NCI-H1930 (cell line): ENCODE results near the gene GATA5.

Source experiments
- DNase-seq, 2 experiments: peaks; one replicate each; lab custom pipeline; 2025; lab: John Stamatoyannopoulos, UW

Gene GATA5

DNA sequence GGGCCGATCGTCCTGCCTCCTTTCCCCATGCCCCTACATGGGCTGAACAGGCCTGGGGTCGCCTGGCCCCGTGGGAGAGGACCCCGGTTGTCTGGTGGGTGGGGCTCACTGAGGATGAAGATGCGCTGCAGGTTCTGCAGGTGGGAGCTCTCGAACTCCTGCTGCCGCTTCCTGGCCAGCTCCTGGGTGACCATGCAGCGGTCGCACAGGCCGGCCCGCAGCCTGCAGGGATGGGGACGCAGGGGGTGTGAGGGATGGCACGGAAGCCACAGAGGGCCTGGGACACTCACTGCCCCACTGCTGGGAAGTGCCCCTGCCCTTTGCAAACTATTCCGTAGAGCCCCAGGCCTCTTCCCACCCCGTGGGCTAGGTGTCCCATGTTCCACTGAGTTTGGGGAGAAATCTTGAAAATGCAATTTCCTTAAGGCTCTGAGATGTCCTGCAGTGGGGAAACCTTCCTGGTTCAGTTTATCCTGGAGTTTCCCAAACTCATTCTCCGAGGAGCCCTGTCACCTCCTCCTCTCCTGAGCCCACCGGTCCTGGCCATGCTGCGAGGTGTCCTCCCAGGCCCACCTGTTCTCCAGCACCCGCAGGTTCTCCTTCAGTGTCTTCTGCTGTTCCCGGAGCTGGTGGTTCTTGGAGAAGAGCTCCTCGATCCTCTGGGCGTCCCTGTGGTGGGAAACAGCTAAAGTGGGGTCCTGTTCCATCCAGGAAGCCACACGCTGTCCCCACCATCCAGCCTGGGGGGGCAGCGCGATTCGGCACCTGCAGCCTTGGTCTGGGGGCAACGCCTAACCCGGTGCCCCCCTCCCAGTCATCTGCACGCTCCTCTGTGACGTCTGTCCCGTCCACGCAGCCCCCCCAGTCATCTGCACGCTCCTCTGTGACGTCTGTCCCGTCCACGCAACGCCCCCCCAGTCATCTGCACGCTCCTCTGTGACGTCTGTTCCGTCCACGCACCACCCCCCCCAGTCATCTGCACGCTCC, 58.9 kb downstream of the GATA5 start:
- no peak for DNase-seq

DNA sequence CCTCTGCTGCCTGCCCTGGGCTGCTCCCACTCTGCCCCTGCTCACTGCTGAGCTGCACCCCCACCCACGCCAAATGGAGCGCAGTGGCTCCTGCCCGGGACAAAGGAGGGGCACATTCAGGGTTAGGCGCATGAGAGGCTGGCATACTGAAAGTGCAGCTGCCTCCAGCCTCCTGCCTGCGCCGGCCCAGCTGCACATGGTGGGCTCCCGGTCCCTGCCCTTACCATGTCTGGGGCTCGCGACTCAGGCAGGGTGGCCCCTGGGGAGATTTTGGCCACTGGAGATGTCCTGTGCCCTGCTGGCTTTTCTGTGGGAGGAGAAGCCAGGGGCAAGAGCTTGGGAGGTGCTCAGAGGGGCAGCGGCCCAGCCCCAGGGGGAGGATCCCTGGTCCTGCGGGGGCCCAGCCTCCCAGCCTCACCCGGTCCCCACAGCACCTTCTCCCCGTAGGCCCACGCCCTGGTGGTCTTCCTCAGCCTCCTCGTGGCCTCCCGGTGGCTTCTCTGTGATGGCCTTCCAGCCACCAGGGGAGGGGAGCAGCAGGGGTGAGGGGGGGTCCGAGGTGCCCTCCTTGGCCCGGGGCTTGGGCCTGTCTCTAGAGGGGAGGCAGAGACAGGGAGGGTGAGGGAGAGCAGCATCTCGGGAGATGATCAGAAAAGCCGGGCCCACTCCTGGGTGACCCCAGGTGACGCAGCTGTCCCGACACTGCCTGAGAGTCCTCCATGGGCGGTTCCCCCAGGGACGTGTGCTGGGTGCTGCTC, 60.3 kb downstream of the GATA5 start:
- DNase-seq: no peak

DNA sequence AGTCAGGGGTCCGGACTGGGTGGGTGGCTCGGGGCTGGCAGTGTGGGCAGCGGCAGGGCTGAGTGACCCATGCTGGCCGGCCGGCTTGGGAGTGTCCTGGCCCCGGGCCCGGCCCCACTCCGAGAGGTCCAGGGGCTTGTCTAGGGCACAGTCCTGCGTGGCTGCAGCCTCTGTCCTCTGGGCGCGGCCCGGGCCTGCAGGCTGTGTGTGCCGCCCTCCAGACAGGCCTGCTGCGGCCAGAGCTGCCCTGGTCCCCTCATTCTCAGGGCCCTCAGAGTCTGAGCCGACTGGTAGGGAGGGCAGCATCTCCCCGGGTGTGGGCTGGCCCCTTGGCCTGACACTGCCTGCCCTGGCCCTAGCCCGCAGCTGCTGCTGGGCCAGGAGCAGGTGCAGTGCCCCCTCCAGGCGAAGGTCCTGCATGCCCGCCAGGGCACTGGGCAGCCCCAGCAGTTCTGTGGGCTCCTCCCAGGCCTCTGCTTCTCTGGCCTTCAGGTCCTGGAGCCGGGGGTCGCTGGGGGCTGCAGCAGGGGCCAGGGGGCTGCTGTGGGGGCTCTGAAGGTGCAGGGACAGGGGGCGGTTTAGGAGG, 61.8 kb downstream of the GATA5 start:
- no peak for DNase-seq
